ENCODE data around the gene ZNF865.

DNA sequence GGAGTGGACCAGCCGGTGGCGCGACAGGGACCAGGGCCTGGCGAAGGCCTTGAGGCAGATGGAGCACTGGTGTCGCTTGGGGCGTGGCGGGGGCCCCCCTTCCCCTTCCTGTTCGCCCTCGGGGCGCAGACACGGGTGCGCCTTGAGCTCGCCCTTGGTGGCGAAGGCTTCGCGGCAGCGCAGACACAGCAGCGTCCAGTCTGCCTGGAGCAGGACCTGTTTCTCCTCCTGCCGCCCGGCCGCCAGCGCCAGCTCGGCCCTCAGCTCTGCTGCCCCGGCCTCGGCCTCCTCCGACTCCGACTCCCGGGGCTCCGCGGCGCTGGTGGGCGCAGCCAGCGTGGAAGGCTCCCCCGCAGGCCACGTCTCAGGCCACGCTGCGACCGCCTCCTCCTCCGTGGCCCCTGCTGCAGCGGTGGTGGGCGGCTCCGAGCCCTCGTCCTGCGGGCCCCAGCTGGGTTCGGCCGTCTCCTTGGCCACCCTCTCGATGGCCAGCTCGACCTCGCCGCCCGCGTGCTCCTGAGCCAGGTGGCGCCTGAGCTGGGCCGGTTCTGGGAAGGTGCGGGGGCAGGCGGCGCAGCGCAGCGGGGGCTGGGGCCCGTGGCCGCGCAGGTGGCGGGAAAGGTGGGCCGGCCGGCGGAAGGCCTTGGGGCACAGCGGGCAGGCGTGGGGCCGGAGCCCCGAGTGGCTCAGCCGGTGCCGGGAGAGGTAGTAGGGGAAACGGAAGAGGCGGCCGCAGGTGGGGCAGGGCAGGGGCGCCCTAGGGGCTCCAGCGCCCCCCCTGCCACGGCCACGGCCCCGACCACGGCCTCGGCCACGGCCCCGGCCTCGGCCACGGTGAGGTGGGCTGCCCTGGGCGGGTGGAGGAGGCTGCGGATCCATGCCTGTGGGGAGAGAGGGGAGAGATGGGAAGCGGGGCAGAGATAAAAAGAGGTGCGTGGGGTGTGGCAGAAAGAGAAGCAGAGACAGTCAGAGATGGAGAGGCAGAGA, 26.4 kb upstream of the ZNF865 start:
- TF ChIP-seq CTCF (IDR thresholded peaks at IDR 0.05) (no peak), POLR2A (IDR thresholded peaks at IDR 0.05) (no peak), POLR2AphosphoS5 (IDR thresholded peaks at IDR 0.05) (no peak)
